GM21515 (cell line): Measurements from ENCODE around the gene CACNA1A.

Source experiments
- ATAC-seq: cut with Tn5 transposase; IDR thresholded peaks from one replicate; pipeline ENCODE4 v1.9.1; 2021; ENCODE audit not compliant: unreplicated experiment

CACNA1A gene

GRCh38 chr19:13314761-13315160, 191.5 kb downstream of the CACNA1A start:
- ATAC-seq: no peak

DNA sequence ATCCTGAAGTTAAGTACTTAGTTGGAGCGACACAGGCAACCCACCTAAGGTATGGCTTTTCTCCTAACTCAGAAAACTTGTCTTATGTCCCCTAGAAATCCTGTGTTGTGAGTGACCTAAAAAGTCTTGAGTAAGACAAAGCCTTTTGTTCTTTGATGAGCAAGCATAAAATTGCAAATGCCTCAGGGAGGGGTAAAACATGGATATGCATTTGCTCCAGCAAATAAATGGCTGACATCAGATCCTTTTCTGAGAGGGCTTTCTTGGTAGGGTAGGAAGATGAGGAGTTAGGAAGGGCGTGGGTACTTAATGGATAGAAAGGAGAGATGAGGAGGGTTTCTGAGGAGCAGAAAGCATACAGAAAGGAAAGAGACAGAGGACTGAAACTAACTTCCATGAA, 192.4 kb downstream of the CACNA1A start:
- no peak for ATAC-seq

GRCh38 chr19:13309864-13310263, 196.4 kb downstream of the CACNA1A start:
- ATAC-seq: no peak

DNA sequence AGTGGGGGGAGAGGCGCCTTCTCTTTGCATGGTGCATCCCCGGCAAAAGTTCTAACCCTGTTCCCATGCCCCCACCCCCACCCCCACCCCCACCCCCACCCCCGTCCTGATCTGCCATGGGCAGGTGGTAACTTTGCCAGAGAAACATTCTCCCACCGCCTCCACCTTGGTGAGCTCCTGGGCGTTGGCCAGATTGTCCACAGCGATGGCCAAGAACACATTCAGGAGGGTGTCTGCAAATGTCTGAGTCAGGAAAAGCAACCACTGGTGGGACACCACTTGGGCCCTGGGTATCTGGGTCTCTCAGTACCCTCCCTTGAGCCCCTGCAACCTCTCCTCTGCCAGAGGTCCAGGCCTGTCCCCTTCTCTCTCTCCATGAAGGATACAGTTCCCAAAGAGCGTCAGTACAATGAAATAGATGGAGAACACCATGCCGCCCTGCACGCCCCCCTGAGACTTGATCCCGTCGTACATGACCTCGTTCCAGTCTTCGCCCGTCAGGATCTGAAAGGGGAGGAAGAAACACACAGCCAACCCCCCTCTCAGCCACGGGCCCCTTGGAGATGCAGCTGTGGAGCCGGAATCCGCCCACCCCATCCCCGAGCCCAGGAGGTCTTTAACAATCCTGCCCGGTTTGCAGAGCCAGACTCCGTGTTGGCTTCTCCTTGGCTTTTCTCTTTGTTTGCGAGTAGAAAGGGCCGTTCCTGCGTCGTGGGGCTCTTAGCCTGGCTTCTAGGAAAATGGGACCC, 202.7 kb downstream of the CACNA1A start:
- ATAC-seq: no peak

GRCh38 chr19:13302526-13303270, 203.6 kb downstream of the CACNA1A start:
- no peak for ATAC-seq

GRCh38 chr19:13301627-13302334, 204.5 kb downstream of the CACNA1A start:
- ATAC-seq: no peak

DNA sequence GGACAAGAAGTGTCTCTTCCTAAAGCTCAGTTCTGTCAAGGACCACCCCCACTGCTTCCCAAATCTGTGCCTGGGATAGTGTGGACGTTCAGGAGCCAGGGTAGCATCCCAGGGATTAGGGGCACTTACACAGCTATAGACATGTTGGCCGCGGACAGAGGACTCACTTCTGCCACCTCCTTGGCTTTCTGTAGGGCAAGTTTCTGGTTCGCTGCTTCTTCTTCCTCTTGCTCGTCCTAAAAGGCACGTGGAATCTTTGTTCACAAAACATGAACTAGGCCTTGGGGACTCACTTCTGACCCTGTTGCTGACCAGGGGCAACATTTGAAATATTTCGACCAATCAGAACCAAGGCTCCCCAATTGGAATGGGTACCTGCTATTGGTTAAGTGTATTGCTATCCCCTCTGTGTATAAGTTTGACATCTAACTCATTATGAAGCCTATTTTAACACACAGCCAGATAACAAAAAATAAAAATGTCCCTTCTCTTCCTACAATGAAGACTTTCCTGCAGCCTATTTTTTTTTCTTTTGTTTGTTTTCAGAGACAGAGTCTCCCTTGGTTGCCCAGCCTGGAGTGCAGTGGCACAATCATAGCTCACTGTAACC, 205.8 kb downstream of the CACNA1A start:
- no peak for ATAC-seq

- no peak for ATAC-seq
Measured at GRCh38 chr19:13299838-13300237, 206.4 kb downstream of the CACNA1A start.

- ATAC-seq: no peak
Measured at GRCh38 chr19:13298565-13299481, 207.5 kb downstream of the CACNA1A start.

DNA sequence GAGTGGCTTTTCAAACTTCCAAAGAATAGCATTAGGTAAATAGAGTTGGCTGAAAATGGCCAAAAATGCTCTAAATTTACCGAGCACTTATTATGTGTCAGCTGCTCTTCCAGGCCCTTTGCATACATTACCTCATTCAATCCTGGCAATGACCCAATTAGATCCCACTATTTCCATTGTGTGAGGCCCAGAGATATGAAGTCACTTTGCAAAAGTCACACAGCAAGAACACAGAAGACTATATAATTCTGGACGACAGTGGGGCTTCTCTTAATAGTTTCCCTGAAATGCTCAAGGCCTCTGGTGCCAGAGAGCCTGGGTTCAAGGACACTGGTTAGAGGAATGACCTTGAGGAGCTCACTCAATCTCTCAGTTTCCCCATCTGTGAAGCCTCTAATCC, 209.3 kb downstream of the CACNA1A start:
- ATAC-seq: no peak

DNA sequence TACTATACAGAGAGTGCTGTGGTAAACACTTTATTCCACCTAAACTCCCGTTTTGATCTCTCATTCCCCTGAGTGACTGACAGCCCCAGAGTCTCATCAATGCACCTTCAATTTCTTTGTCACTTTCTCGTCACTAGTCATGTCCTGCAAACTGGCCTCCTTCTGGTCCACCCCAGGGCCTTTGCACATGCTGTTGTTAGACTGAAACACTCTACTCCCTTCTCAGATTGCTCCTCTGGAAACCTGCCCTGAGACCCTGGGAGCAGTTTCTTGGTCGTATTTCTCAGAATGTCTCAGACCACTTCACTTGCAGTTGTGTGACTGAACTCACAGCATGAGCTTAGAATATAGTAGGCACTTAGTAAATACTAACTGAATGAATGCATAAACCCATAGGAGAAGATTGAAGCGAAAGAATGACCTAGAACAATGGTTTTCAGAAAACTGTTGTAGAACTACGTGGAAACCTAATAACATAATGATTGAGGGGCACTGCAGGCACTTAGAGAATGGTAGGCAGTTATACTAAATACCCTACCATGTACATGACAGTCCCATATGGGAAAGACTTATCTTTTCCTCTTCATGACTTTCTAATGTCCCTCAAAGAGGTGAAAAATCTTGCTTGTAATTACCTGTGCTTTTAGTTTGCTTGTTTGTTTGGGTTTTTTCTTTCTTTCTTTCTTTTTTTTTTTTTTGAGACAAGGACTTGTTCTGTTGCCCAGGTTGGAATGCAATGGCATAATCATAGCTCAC, 211.3 kb downstream of the CACNA1A start:
- ATAC-seq: no peak

DNA sequence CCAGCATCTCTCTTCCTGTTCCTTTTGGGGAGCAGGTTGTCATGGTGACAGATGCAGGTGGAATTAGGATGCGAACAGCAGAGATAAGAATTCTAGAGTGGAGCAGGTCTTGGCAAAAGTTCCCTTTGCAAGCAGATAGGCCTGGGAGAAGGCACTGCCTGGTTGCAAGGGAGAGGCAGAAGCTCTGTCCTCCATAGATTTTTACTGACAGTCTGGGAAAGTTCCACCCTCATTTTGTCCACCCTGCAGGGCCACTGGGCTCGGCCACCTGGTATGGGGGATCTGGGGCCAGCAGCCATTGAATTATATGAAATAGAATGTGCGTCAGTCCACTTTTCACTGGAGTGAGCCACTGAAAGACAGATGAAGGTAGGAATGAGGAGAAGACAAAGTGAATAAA, 214.4 kb downstream of the CACNA1A start:
- no peak for ATAC-seq

- ATAC-seq: no peak
Measured at GRCh38 chr19:13290741-13291140, 215.5 kb downstream of the CACNA1A start.

DNA sequence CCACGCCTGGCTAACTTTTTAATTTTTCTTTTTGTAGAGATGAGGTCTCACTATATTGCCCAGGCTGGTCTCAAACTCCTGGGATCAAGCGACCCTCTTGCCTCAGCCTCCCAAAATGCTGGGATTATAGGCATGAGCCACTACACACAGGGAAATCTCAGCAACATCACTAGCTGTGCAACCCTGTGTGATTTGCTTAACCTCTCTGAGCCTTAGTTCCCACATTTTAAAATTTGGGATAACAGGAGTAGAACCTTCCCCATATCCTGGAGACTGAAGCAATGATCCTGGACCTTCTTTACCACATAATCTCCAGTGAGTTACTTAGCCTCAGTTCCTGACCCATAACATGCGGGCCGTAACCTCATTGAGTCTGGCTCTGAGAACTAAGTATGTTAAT, 217.0 kb downstream of the CACNA1A start:
- no peak for ATAC-seq

- no peak for ATAC-seq
Measured at GRCh38 chr19:13286195-13286985, 219.9 kb downstream of the CACNA1A start.

DNA sequence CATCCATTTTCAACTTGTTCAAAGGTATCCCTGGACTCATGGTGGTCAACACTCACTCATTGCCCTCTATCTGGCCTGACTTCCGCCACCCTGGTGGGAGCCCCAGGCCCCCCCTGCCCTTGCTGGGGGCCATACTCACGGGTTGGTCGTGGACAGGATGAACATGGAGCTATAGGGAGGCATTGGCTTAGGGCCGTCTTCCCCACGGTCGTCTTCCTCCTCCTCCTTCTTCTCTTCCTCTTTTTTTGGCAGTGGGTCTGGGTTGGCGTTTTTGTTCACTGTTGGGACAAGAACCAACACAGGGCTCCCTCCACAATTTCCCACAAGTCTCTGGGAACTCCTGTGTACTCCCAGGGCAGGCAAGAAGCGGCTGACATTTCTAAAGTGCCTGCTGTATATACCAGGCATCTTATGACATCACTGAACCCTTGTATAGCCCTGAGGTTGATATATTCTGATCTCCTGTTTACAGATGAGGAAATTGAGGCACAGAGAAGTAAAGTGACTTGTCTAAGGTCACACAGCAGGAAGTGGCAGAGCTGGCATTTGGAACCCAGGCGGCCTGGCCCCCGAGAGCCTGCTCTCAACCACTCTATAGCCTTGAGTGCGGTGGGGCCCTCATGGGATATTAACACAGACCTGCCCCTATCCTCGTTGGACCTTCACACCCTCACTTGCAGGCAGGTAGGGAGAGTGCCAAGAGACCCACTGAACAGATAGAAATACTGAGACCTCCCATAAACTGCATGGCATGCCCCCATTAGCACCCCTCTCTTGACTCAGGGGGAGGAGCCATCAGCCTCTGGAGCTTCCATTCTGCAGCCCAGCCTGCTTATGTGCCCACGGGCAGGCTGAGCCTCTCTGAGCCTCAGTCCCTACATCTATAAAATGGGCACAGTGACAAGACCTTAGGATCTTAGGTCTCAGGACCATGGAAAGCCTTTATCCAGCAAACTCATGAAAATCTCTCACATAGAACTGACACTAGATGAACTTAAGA, 221.1 kb downstream of the CACNA1A start:
- ATAC-seq: no peak

- no peak for ATAC-seq
Measured at GRCh38 chr19:13283871-13284270, 222.4 kb downstream of the CACNA1A start.
